Mesothelial cell of epicardium (in vitro differentiated cells): ENCODE results near the gene WDFY2. TPM values are rescaled to one million over a fixed set of nuclear protein-coding genes. Genes with fewer than 3 reads are reported as not detected.

Source experiments
- DNase-seq, 2 experiments: peaks; one replicate each; pipeline ENCODE4 v3.0.0; 2021; ENCODE audit warnings: low spot score in 2 of 2; ENCODE audit not compliant: unreplicated experiment in 2 of 2
- H3K27ac Mint-ChIP-seq: 2 replicates; pipeline ENCODE4 v1.8.0; 2021; ENCODE audit warnings: mixed read lengths
- H3K27me3 Mint-ChIP-seq: 2 replicates; pipeline ENCODE4 v1.8.0; 2021; ENCODE audit warnings: low read depth, mixed read lengths
- H3K36me3 Mint-ChIP-seq: 2 replicates; pipeline ENCODE4 v1.8.0; 2021; ENCODE audit warnings: mixed read lengths
- H3K4me1 Mint-ChIP-seq: 2 replicates; pipeline ENCODE4 v1.8.0; 2021; ENCODE audit warnings: mixed read lengths
- H3K4me3 Mint-ChIP-seq: 2 replicates; pipeline ENCODE4 v1.8.0; 2021; ENCODE audit warnings: mild to moderate bottlenecking, moderate library complexity, mixed read lengths
- H3K9me3 Mint-ChIP-seq: 2 replicates; pipeline ENCODE4 v1.8.0; 2021; ENCODE audit warnings: mixed read lengths
- total RNA-seq: library from RNA; stranded (reverse); gene quantifications from 3 replicates; pipeline ENCODE4 v1.2.1, GENCODE V29; 2021
- TF ChIP-seq, protein P1 (sequence below): fragments of 200-600 bp; sonication (generic); IDR thresholded peaks from one replicate; pipeline ENCODE4 v1.5.0; 2021; ENCODE audit warnings: antibody characterized with exemption; ENCODE audit not compliant: unreplicated experiment

Gene WDFY2
- total RNA-seq, 1 donor from 2014 or later = 12.1 TPM

DNA sequence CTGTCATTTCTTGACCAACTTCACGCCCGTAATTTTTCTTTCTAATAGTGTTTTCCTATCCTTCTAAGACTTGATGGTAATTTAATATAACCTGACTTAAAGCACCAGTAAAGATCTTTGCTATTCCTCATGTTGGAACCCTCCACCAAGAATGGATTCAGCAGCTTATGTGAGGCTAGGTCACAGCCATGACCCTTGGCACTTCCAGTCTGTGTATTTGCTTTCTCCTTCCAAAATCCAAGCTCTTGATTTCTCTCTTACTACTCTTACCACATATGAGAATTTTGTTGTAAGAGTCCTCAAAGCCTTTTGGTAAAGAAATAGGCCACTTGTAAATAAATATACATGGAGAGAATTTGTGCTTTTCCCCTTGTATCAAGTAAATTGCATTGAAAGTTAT lies 158.3 kb downstream of the WDFY2 start:
- H3K4me3 Mint-ChIP-seq = no peak overlapping the region
- TF ChIP-seq, protein P1, sequence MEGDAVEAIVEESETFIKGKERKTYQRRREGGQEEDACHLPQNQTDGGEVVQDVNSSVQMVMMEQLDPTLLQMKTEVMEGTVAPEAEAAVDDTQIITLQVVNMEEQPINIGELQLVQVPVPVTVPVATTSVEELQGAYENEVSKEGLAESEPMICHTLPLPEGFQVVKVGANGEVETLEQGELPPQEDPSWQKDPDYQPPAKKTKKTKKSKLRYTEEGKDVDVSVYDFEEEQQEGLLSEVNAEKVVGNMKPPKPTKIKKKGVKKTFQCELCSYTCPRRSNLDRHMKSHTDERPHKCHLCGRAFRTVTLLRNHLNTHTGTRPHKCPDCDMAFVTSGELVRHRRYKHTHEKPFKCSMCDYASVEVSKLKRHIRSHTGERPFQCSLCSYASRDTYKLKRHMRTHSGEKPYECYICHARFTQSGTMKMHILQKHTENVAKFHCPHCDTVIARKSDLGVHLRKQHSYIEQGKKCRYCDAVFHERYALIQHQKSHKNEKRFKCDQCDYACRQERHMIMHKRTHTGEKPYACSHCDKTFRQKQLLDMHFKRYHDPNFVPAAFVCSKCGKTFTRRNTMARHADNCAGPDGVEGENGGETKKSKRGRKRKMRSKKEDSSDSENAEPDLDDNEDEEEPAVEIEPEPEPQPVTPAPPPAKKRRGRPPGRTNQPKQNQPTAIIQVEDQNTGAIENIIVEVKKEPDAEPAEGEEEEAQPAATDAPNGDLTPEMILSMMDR = no peak
- H3K36me3 Mint-ChIP-seq = peaks cover under 1% of the 10 kb centered on the region
- peaks cover 10% of the 10 kb centered on the region for H3K4me1 Mint-ChIP-seq
- H3K27me3 Mint-ChIP-seq = no peaks in the 10 kb centered on the region
- no peak for DNase-seq
- peaks cover 4% of the 10 kb centered on the region for H3K9me3 Mint-ChIP-seq
- H3K27ac Mint-ChIP-seq = no peak overlapping the region

DNA sequence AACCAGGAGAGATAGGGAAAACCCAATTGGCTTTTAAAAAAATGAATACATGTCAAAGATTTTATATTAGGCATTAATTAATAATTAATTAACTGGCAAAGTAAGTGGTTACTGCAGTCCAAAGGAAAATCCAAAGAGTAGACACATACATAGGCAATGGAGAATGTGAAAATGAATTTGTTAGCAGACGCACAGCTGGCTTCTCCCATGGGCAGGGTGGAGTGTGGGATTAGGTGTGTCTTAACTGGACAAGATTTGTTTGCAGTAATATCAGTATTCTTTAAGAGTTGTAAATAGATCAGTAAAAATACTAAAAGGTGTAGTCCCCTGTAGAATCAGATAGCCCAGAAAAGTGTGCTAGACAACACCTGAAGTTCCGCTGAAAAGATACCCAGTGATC lies 161.0 kb downstream of the WDFY2 start:
- Mint-ChIP-seq H3K27me3 (no peaks in the 10 kb centered on the region), H3K36me3 (peaks cover 14% of the 10 kb centered on the region)
- TF ChIP-seq, protein P1 = no peak

DNA sequence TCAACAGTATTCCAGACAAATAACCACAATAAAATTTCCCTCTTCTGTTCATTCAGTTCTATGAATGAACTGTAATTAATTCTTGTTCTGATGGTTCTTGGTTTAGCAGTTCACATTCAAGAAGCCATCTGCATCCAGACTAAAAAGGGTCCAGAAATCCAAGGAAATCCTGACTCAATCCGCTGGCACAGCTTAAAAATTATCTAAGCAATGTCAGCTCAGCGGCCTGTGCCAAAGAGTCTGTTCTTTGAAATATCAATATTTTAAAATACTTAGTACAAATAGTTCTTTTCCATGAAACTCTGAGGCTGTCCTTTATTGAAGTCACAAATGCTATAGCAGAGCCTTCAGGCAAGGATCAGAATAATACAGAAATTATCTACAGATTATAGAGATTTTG lies 162.5 kb downstream of the WDFY2 start:
- Mint-ChIP-seq H3K9me3 (peaks cover 17% of the 10 kb centered on the region), H3K4me3 (no peak overlapping the region), H3K27me3 (no peaks in the 10 kb centered on the region), H3K4me1 (no peaks in the 10 kb centered on the region), H3K27ac (no peak overlapping the region), H3K36me3 (peaks cover 14% of the 10 kb centered on the region)
- DNase-seq = no peak
- TF ChIP-seq, protein P1 = no peak

More for the DNA sequence above, 161.0 kb downstream of the WDFY2 start:
- no peak overlapping the region for H3K4me3 Mint-ChIP-seq
- no peaks in the 10 kb centered on the region for H3K4me1 Mint-ChIP-seq
- peaks cover 17% of the 10 kb centered on the region for H3K9me3 Mint-ChIP-seq
- no peak overlapping the region for H3K27ac Mint-ChIP-seq
- DNase-seq = no peak

DNA sequence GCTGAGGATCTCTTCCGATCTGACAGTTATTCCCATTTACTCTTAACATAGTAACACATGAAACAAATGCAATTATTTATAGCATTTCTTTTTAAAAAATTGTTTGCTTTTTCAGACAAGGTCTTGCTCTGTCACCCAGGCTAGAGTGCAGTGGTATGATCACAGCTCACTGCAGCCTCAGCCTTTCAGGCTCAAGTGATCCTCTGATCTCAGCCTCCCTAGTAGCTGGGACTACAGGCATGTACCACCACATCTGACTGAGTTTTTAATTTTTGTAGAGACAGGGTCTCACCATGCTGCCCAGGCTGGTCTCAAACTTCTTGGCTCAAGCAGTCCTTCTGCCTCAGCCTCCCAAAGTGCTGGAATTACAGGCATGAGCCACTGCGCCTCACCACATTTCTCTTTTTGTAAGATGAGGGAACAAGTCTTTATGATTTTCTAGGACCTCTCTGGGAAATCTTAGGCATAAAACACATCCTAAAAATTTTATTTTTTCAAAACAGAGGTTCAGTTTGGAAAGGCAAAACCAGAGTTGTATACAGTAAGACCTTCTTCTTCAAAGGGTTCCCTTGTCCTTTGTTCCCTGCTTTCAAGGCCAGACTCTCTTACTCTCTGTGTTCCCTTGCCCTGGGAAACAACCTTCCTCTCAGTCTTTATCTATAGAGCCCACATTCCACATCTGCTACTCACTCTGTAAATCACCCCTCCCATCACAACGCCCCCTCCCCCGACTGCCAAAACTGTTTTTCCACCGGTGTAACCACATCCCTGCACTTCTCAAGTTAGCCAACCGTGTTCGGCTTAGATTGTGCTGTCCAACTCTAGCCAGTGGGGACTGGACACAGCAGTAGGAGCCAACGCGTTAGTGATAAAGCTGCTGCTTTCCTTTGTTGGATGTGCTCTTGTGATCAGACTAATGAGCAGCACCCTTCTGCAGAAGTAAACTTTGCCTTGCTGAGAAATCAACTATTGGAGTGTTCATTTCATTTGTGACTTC lies 163.5 kb downstream of the WDFY2 start:
- Mint-ChIP-seq H3K27ac (no peak overlapping the region), H3K4me1 (no peaks in the 10 kb centered on the region), H3K27me3 (no peaks in the 10 kb centered on the region), H3K9me3 (peaks cover 17% of the 10 kb centered on the region), H3K4me3 (no peak overlapping the region), H3K36me3 (peaks cover 15% of the 10 kb centered on the region)
- TF ChIP-seq, protein P1 = no peak
- DNase-seq = no peak

GRCh38 chr13:51756651-51757050 lies 172.4 kb downstream of the WDFY2 start:
- Mint-ChIP-seq H3K36me3 (peaks cover 17% of the 10 kb centered on the region), H3K9me3 (no peaks in the 10 kb centered on the region), H3K27me3 (no peaks in the 10 kb centered on the region), H3K27ac (no peak overlapping the region), H3K4me3 (no peak overlapping the region), H3K4me1 (no peaks in the 10 kb centered on the region)
- TF ChIP-seq, protein P1 = no peak
- no peak for DNase-seq
